Measurements from ENCODE around the gene SRPK2.
"Not testable (repeated sequence)": the region's sequence is repeated elsewhere in the genome, so short reads cannot be mapped to it uniquely, and the experiment has no call there.

The SRPK2 gene

DNA sequence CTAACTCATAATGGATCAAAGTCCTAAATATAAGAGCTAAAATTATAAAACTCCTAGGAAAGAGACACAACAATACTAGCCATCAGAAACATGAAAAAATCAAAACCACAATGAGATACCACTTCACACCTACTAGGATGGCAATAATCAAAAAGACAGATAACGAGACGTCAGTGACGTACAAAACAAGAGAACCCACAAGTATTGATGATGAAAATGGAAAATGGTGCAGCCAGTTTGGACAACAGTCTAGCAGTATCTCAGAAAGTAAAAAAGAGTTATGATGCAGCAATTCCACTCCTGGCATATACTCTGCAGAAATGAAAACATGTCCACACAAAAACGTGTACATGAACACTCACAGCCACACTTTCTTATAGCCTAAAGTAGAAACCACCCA lies 173.5 kb downstream of the SRPK2 start:
- DNase-seq = no peak

DNA sequence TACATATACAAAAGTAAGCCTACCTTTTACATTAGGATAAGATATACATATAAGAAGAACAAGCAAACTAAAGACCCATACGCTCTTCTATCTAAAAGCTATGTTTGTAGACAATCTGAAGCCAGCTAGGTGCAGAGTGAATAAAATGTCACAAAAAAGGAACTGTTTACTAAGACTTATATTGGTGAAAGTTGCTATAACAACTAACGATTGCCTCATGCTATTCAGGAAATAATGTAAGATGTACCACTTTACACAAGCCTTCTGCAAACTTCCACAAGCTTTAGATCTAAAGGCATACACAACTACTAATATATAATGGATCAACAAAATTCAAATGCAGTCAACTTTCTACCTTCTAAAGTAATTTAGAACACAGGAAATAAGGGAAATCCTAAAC lies 175.1 kb downstream of the SRPK2 start:
- no peak for DNase-seq

DNA sequence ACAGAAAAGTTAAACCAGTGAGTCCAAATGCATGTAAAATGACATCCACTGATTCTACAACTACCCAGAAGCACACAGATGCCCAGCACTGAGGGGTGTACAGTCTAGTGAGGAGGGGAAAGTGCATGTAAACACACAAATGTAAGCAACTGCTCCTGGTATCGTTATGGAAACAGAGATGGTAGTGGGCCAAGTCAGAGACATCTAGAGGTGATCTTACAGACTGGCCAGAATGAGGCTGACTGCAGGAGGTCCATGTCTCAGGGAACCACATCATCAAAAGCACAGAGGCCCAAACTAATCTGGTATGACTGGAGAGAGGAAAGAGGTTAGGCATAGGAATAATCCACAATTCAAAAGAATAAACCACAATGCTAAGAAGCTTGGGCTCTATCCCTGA lies 176.5 kb downstream of the SRPK2 start:
- no peak for DNase-seq

DNA sequence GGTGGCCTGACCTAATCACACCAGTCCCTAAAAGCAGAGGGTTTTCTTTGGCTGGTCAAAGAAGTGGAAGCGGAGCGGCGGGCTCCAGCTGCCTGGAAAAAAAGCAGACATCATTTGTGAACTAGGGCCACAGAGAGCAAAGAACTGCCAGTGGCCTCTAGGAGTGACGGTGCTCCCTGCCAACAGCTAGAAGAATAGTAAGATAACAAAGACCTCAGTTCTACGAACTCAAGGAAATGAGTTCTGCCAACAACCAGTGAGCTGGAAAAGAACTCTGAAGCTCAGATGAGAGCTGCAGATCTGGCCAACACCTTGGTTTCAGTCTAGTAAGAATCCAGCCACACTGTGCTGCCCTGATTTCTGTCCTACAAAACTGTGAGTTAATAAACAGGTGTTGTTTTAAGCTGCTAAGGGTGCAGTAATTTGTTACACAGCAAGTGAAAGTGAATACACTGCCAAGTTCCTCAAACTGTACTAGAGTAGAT lies 178.0 kb downstream of the SRPK2 start:
- peak; percentile 60 for DNase-seq

DNA sequence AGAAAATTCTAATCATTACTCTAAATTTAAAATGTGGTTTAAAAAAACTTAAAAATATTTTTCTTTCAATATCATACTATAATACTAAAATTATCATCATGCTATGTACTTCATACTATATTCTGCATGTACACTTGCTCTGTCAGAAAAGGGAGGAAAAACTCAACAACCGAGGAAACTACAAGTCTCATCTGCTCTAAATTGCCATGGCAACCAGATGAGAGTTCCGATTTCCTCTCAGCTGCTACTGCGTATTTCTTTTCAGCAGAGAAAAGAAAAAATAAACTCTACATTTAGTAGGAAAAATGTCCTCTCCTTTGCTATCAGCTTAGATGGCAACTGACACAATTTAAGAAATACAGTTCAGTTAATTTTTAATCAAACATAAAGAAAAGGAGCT lies 178.9 kb downstream of the SRPK2 start:
- DNase-seq = no peak

DNA sequence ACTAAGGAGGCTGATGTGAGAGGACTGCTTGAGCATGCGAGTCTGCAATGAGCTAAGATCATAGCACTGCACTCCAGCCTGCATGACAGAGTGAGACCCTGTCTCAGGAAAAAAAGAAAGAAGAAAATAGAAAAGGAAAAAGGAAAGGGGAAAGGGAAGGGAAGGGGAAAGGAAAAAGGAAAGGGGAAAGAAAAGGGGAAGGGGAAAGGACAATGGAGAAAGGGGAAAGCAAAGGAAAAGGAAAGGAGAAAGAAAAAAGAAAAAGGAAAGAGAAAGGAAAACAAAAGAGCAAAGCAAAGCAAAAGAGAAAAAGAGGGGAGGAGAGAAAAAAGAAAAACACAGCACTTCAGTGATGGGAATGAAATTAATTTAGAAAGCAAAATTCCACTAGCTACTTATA lies 179.3 kb downstream of the SRPK2 start:
- no peak for DNase-seq

DNA sequence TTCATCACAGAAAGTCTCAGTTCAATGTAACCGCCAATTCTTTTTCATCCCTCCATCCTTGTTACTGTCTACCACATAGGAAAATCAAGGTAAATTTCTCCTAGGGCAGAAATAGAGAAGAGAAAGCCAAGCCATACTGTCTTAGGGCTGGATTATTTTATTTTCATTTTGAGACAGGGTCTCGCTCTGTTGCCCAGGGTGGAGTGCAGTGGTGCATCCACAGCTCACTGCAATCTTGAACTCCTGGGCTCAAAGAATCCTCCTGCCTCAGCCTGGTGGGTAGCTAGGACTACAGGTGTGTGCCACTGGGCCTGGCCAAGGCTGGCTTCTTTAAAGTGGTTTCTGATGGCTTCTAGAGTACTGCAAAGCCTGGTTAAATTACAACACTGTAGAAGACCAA lies 181.7 kb downstream of the SRPK2 start:
- DNase-seq = no peak

DNA sequence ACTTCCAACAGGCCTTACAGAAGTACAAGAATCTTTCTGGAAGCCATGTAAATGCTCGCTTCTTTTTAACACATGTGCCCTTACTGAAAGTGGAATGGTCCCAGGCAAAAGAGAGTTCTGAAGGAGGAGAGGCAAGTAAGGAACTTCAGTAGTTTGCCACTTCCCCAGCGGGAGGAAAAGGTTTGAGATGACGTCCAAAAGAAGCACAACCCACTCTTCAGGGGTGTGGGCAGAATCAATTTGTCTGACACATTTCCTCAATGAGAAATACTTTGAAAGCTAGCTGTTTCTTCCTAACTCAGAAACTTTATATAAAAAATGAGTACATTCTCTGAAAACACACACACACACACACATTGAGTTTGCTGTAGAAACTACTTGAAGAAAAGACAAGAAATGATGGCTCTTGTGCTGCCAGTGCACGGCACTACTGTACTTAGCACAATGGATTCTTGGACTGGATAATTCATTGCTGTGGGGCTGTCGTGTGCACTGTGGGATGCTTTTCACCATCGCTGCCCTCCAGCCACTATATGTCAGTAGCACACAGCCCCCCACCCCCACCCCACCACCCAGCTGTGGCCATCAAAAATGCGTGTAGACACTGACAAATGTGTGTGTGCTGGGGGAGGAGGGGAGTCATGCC lies 183.0 kb downstream of the SRPK2 start:
- no peak for DNase-seq

DNA sequence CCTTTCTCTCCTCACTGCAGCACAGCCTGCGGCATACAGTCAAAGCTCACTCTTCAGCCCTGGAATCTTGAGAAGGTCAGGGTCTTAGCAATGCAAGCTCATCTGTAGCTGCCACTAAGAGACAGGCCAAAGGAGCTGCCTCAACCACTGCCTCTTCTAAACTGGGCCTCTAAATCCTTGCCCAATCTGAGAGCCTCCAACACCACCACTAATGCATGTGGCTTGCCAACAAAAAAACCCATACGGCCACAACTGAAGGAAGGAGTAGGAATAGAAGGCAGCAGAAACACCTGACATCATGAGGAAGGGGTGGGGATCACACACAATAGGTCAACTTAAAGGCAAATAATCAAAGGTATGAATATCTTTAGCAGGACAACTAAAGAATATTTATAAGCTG lies 183.8 kb downstream of the SRPK2 start:
- DNase-seq = no peak

DNA sequence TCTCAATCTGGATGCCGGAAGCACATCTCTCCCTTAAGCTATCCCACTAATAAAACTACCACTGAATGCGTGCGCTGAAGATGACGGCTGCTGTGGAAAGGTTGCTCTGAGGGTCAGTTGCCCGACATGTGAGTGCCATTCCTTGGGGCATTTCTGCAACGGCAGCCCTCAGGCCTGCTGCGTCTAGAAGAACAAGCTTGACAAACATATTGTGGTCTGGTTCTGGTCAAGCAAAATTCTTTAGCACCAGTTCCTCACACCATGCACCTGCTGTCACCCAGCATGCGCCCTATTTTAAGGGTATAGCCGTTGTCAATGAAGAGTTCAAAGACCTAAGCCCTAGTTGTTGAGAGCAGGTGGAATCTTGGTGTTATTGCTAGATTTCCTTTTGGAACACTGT lies 184.2 kb downstream of the SRPK2 start:
- no peak for DNase-seq

DNA sequence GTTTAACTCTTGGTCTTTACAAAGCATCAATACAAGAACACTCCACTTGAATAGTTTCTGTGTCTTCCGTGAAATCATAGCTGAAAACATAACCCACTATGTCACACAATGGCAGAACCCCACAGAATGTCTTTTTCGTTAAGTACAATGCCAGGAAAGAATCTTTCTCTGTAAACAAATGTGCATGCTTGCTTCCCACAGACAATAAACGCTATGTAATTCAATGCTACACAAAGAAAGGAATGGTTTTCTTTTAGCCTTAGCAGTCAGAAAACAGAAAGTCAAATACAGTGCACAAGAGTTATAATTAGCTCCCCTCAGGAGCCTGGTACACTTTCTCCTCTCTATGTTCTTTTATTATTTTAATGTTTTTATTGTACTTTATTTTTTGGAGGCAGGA lies 186.1 kb downstream of the SRPK2 start:
- no peak for DNase-seq

DNA sequence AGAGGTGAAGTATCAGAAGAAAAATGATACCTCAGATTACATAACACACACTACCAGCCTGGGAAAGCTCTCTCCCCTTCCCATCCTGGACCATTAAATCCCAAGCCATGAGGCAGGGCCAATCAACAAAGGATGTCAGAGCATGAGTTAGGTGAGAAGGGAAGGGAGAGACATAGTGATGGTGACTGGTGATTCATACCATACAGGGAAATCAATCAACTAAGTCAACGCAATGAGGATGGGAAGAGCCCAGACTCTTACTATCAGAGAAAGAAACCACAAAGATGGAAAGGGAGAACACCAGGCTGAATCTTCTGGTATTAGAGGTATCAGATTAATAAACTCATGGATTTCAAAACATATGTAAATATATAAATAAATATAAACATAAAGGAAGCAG lies 189.3 kb downstream of the SRPK2 start:
- no peak for DNase-seq

DNA sequence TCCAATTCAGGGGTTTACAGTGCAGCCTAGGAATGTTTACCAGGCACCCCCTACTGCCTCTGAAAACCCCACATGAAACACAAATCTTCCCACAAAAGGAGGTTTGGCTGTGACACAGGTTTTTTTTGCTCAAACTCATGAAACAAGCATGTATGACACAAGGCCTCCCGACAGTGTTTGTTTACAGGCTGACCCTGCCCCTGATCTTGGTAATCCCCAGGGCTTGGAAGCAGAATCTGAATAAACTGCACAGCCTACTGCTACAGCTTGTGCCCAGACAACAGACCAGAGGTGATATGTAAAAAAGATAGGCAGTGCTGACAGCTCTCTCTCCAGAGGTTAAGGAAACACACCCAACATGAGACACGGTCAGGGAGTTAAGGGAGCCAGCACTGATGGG lies 190.5 kb downstream of the SRPK2 start:
- peak; percentile 25 for DNase-seq

DNA sequence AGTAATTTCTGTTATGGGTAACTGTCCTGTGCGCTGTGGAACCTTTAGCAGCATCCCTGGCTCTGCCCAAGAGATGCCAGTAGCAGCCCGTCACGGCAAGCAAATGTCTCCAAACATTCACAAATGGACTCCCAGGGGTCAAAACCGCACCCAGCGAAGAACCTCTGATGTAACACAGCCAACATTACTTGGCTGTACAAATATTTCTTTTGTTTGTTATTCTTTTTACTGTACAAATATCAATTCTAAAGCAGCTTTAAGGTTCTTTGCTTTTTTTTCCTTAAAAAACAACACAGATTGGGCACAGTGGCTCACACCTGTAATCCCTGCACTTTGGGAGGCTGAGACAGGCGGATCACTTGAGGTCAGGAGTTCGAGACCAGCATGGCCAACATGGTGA lies 192.2 kb downstream of the SRPK2 start:
- DNase-seq = no peak

DNA sequence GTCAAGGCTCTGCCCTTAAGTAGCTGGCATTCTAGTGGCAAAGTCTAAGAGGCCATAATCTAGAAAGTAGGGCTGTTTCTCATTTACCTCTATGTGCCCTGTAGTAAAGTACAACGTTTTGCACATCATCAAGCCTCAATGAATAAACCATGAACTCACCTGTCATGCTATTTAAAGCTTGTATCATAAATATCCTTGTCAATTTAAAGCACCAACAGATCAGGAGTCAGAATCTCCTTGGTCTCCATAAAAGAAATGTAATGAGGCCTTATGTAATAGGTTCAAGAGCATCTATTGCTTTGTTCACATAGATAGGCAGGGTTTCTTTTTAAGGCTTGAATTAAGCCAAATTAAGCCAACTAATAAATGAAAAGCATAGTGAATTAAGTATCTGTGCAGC lies 192.8 kb downstream of the SRPK2 start:
- no peak for DNase-seq

DNA sequence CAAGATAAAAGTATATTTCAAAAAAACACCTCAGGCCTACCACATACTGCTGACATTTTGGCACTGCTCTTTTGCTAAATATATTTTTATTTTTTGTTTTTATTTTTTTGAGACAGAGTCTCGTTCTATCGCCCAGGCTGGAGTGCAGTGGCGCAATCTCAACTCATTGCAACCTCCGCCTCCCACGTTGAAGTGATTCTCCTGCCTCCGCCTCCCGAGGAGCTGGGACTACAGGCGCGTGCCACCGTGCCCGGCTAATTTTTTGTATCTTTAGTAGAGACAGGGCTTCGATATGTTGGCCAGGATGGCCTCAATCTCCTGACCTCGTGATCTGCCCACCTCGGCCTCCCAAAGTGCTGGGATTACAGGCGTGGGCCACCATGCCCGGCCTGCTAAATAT lies 193.8 kb downstream of the SRPK2 start:
- not testable (repeated sequence) for DNase-seq

DNA sequence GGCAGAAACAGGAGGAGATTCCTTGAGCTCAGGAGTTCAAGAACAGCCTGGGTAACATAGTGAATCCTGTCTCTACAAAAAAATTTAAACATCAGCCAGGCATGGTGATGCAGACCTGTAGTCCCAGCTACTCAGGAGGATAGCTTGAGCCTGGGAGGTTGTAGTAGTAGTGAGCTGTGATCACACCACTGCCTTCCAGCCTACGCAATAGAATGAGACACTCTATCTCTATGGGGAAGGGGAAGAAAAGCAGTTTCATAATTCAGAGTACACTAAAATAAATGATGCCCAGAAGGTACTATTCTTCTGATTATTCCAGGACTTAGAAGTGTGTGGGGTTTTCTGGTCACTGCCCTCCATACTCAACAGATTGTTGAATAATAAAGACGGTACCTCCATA lies 197.4 kb downstream of the SRPK2 start:
- DNase-seq = no peak

DNA sequence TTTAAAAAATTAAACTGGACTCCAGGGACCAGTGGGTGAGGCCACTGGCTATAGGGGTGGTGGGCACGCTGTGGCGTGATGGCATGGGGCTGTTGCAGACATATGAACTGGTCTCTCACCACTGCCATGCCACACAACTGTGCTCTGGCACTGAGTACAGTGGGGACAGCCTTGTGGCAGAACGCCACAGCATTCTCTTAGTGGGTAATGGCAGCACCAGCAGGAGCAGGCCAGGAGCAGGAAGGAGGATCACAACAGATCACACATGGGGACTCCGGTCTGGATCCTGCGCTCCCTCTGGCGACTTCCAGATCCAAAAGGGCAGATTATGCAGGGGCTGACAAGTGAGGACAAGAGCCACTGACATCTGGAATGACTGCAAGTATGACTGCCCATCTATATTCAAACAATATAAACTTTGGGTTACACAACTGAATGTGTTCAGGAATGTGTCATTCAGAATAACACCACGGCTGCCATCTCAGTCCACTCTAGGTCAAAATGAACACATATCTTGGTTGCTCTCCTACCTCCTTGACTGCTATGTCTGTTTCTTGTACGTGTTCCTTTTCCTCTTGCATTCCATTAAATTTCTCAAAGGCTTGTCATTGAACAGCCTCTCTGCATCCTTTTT lies 198.7 kb downstream of the SRPK2 start:
- no peak for DNase-seq

DNA sequence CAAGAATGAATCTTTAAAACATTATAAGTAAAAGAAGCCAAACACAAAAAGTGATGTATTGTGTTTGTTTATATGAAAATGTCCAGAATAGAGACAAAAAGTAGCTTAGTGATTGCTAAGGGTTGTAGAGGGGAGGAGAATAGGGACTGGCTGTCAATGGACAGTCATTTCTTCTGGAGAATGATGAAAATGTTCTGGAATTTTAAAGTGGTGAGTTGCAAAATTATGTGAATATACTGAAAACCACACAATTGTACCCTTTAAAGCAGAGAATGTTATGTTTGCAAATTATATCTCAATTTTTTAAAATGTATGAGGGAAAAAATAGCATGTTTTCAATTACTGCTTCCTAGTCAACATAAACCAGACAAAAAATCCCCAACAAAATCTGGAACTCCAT lies 200.5 kb downstream of the SRPK2 start:
- DNase-seq = no peak

DNA sequence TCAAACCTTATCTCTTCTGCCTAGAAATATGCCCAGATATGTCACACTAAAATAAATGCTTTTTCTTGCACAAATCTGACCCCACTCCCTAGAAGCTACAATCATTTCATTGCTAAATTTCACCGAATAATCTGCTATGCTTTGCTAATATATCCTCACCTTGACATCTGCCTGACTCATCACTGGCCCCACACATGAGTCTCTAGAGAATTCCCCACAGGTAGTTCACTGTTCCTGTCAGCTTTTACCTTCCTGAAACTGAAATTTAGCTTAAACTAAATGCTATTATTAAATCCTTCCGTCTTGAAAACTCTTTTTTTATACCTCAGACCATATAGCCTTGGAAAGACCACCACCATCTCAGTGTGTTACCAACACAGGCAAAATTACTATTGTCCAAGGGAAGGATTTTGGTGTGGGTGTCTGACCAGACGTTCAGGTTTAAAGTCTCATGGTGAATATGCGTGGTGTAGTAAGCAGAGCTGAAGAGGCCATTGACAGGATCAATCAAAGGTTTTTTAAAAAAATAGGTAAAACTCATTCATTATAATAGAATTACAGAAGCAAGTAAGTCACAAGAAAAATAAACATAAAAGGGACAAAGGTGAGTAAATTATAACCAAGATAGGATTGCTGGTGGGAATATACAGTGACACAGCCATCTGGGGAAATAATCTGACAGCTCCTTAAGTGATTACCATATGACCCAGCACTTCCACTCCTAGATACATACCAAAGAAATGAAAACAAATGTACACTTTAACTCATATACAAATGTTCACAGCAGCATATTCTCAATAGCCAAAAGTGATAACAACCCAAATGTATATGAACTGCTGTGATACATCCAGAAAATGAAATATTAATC lies 201.2 kb downstream of the SRPK2 start:
- DNase-seq = no peak

DNA sequence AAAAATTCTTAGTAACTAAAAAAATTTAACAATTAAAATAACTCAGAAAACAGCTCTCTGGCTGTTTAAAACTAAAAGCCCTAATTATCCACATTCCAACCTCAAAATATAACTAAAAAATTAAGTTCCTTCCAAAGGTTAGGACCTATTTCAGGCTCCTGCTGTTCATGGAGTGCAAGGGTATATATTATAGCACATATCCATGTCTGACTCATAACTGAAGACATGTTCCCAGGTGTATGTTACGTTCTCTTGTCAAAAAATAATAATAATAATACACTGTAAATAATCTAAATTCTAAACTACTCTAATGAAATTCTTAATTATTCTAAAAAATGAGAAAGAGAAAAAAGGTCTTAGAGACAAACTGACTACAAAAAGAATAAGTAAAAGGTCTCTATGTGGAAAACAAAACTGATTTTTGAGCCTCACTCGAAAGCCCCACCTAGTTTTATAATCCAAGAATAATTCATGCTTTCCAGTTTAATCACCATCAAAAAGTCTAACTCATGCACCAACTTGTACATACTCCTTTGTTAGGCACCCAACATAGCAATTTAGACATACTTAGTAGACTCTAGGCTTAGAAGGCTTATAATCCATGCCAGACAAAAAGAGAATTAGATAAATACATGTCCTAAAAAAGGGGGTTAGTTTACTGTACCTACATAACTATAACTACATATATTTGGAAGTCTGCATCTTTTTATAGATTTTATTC lies 203.3 kb downstream of the SRPK2 start:
- DNase-seq = no peak

DNA sequence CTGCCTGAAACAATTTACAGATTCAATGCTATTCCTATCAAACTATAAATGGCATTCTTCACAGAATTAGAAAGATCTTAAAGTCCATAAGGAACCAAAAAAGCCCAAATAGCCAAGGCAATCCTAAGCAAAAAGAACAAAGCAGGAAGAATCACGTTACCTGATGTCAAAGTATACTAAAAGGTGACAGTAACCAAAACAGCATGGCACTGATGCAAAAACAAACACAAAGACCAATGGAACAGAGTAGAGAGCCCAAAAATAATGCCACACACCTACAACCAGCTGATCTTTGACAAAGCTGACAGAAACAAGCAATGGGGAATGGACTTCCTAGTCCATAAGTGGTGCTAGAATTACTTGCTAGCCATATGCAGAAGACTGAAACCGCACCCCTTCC lies 208.7 kb downstream of the SRPK2 start:
- DNase-seq = no peak

DNA sequence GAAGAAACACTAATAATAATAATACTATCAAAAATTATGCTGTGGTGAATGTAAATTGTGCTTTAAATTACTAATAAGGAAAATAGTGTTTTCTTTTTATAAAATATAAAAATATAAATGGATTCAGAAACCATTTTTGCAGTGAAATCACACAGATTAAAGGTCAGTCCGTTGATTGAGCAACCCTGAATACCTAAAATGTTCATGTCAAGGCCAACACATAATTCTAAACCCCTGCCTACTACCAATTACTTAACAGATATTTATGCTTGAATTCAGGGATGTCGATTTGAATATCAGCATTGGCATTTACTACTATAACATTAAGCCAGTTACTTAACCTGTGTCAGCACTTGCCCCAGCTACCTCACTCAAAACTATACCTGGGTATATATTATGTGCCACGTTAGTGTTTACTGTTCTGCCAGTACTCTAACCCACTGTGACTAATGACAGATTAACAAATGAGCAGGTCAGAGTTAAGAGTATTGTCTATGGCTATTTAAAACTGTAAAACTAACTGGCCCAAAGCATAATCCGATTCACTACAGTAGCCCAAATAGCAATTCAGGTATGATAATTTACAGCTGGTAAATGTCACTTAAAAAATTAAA lies 209.7 kb downstream of the SRPK2 start:
- no peak for DNase-seq

Data from hematopoietic multipotent progenitor cell treated with erythropoietin and hydrocortisone succinate and interleukin-3 and kit ligand, for 8 days (in vitro differentiated cells).